HG02884 (cell line): ENCODE data around the gene CD300C.
"Not testable (repeated sequence)": the region's sequence is repeated elsewhere in the genome, so short reads cannot be mapped to it uniquely, and the experiment has no call there.

Source experiments
- ATAC-seq: cut with Tn5 transposase; IDR thresholded peaks from one replicate; pipeline ENCODE4 v1.9.1; 2021; ENCODE audit warnings: mild to moderate bottlenecking, moderate library complexity; ENCODE audit not compliant: unreplicated experiment

CD300C gene

DNA sequence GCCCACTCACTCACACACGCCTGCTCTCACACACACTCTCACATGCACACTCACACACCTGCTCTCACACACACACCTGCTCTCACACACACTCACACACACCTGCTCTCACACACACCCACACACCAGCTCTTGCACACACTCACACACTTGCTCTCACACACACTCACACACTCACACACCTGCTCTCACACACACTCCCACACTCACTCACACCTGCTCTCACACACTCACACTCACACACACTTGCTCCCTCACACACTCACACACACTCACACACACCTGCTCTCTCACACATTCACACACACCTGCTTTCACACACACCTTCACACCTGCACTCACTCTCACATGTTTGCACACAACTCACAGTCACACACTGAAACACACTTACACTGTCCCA lies 17.4 kb upstream of the CD300C start:
- ATAC-seq, result no peak

GRCh38 chr17:74561586-74561985 lies 15.7 kb upstream of the CD300C start:
- no peak for ATAC-seq

DNA sequence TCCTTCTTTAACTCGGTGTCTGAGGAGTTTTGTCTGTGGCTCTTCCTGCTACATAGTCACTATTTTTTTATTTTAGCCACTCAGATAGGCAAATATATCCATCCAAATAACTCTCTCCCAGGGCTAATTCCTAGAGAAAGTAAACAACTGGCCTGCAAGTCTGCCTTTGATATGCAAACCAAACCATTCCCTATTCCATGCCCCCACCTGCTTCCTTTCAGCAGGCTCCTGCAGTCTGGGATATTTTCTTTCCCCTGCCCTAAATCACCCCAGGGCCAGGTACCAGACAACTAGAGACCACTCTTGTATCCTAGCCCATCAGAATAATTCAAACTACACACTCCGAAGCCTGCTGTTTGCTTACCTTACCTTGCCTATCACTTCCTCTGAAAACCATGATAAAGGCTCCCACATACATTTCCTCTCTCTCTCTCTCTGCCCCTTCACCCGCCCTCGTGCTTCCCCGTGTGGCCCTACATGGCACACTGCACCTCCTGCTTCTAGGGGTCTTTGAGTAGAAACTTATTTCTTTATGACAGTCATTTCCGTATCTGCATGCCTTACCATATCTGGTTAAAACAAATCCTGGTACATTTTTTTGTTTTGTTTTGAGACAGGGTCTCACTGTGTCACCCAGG lies 13.1 kb upstream of the CD300C start:
- ATAC-seq, result no peak

GRCh38 chr17:74558402-74558801 lies 12.5 kb upstream of the CD300C start:
- ATAC-seq, result not testable (repeated sequence)

DNA sequence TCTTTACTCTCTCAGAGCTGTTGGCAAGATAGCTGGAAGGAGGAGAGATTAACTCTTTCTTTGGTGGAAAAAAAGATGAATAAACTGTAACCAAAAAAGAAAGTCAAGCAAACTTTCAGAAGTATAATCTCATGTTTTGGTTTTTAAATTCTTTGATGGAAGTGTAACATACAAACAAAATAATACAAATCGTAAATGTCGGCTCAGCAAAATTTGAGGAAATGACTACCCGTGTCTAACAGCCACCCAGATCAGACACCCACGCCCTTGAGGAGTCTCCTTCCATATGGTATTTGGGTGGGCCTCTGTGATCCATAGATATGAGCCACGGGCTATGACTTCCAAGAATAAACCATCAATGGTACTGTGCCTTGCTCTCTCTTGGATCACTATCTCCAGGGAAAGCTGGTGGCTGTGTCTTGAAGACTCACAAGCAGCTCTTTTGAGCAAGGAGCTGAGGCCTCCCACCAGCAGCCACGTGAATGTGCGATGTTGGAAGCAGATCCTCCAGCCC lies 9.6 kb upstream of the CD300C start:
- ATAC-seq, result no peak

DNA sequence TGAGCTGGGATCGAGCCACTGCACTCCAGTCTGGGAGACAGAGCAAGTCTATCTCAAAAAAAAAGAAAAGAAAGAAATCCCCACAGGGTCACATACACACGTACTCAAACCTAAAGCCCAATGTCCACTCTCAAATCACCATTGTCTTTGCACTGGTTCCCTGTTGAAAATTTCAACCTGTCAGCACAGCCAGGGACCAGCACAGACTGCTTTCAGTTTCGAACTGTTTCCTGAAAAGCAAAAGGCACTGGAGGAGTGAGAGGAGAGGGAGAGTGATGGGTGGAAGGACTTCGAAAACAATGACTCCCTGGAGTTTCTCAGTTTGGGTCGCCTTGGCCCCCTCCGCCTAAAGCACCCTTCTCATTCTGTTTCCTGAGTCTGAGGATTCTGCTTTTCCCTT lies 9.0 kb upstream of the CD300C start:
- ATAC-seq, result no peak

DNA sequence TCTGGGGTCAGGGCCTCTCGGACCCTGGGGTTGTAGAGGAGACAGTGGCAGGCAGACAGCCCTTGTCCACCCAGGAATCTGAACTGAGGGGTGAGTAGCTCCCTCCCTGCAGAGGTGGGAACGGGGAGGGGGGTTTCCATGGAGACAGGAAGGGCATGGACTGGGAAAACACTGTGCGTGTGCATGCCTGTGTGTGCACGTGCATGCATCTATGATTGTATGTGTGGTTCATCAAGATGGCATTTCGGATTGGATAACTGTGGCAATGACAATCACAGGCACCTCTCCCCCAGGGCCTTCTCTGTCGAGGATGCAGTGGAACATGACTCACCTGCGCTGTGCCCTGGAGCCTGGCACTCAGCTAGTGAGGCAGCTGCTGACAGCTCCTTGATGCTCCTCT lies 6.1 kb upstream of the CD300C start:
- ATAC-seq, result no peak

GRCh38 chr17:74550602-74551001 lies 4.7 kb upstream of the CD300C start:
- no peak for ATAC-seq

DNA sequence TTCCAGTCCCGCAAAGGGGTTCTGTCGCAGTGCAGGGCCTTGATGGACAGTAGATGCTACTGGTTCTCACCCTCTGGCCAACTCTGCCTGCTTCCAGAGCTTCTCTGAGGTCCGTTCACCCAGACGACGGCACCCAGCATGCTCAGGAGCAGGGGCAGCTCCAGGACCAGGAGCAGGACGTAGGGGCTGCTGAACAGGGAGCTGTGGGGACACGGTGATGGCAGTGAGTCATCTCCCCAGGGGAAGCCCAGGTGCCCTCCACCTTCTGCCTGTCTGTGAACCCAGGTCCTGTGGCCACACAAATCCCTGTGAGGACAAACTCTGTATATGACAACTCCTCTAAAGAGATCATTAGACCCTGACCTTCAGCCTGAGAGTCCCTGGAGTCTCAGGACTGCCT lies 3.4 kb upstream of the CD300C start:
- no peak for ATAC-seq

- no peak for ATAC-seq
These were observed 1.8 kb upstream of the CD300C start for GRCh38 chr17:74547736-74548135.

DNA sequence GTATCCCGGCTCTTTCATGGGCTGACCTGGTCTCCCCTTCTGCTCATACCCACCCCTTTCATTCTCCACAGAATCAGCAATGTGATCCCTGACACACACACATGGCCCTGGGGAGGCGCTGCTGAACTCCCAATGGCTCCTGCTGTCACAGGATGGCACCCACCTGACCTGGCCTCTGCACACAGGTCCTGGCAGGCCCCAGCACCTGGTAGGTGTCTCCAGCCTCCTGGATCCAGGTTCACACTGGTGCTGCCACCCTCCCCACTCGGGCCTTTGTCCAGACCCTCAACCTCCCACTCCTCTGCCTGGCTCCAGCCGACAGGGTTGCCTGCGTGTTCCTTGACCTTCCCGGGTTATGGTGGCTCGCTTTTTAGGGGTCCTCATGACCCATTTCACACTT lies 1.3 kb upstream of the CD300C start:
- ATAC-seq, result no peak

- no peak for ATAC-seq
These were observed 671 bp upstream of the CD300C start for GRCh38 chr17:74546586-74546985.

DNA sequence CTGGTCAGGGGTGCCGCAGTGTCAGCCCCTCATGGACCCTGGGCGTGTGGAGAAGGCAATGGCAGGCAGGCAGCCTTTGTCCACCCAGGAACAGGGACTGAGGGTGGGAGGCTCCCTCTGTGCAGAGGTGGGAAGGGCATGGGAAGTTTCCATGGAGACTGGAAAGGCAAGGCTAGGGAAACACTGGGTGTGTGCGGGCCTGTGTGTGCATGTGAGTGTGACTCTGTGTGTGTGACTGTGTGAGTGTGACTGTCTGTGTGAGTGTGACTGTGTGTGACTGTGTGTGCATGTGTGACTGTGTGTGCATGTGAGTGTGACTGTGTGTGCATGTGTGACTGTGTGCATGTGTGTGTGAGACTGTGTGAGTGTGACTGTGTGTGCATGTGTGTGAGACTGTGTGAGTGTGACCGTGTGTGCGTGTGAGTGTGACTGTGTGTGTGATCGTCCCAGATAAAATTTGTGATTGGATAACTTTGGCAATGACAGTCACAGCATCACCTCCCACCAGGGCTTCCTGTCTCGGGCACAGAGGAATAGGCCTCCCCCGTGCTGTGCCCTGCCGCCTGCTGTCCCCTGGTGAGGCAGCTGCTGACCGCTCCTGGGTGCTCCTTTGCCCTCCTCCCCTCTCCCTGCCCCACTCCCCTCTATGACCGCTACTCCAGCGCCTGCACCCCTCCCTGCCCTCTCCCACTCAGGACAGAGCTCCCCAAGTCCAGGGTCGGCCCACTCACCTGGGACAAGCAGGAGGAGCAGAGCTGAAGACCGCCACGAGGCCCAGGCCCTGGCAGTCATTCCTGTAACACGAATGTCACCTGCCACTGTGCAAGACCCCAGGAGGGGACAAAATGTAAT lies 698 bp downstream of the CD300C start:
- ATAC-seq, result no peak

GRCh38 chr17:74543891-74544760 lies 1.8 kb downstream of the CD300C start:
- ATAC-seq, result no peak

DNA sequence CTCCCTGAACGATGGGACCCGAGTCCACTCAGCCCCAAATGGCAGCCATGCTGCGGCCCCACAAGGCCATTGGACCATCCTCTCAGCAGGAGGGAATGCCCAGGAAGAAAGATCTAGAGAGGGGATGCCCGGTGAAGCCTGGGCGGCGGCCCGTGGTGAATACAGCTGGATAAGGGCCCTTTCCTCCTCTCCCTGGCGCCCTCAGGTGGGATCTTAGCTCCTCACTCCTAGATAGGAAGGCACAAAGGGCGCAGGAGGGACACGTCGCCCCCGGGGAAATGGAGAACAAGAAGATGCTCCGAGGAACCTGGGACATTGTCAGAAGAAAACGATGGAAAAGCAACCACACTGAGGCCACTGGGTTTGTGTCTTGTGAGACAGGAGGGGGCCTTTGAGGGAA lies 2.5 kb downstream of the CD300C start:
- ATAC-seq, result no peak

DNA sequence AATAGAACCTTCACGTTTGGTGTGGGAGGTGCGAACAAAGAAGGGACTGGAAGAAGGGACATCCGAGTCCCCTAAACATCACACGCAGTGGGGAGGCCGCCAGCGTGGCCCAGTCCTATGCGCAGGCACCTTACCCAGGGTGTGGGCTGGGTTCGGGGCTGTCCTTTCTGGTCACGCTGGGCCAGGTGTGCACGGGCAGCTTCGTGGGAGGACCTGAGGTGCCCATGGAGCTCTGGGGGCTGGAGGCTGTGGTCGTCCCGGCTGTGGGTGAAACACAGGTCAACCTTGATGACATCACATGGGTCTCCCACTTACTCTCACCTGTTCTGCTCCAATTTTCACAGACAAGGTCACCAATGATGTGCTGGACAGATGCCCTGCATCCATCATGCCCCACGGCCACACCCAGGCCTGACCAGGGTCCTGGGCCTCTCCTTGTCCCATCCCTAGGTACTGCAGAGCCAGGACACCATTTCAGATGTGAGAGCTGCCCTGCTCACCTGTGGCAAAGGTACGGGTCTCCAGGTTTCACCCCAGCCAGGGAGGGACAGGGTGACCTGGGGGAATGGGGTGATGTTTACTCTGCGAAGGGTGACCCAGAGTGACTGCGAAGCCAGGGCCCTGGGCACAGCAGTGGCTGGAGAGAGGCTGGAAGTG lies 3.1 kb downstream of the CD300C start:
- ATAC-seq, result no peak

DNA sequence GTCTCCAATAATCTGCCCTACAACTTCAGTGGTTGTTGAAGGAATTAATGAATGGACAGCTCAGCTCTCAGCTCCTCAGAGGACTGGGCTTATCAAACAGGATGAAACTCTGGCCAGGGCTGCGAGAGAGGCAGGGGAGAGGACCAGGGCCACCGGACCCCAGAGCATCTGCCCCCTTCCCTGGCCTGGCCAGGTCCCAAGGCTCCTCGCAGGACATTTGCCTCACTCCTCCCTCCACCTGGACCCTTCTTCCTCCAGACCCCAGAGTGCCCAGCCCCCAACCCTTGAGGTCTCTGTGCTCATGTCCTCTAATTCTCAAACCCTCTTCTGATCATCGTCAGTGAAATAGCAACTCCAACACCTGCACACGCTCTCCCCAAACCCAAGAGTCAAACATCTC lies 3.7 kb downstream of the CD300C start:
- ATAC-seq, result no peak

DNA sequence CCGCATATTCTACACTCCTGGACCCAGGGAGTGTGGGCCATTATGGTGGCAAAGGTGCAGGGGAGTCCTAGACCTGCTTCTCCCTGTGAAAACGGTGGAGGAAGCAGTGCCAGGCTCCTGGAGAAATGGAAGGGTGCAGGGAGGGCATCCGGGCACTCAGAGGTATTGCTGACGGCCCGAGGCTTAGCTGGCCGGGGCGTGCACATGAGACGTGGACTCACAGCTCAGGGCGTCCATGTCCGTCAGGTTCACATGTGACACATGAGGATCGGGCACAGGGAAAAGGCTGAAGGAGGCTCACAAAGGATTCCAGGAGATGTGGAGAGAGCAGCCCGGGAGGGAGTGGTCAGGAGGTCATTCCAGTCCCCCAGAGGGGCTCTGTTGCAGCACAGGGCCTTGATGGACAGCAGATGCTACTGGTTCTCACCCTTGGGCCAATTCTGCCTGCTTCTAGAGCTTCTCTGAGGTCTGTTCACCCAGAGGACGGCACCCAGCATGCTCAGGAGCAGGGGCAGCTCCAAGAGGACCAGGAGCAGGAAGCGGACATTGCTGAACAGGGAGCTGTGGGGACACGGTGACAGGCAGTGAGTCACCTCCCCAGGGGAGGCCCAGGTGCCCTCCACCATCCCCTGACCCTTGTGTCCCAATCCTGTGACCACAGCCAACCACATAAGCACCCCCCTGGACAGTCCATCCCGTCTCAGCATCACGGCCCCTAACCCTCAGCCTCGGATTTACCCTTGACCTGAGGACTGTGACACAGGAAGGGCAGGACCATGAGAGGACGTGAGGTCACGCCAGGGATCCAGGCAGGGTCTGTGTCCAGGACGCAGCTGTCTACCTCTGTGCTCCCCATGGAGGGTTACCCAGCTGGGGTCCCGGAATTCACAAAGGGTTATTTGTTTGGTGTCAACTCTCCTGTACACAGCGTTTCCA lies 4.5 kb downstream of the CD300C start:
- no peak for ATAC-seq

GRCh38 chr17:74539281-74539820 lies 6.6 kb downstream of the CD300C start:
- no peak for ATAC-seq
